ENCODE data around the gene FANCI. TPM values are rescaled to one million over a fixed set of nuclear protein-coding genes. Genes with fewer than 3 reads are reported as not detected.

FANCI gene
- total RNA-seq, 1 experiment from 2014 or later, result 112 TPM

- Histone ChIP-seq H3K4me2 (ENCODE audit: low read length) (no peak overlapping the region), H3K79me2 (ENCODE audit: insufficient read depth, low read length) (no peaks in the 10 kb centered on the region), H3K9me2 (ENCODE audit: insufficient read depth) (no peaks in the 10 kb centered on the region), H3K4me3 (replicated peaks in 1 of 2; ENCODE audit: low read depth in 1 of 2, low read length in 2 of 2) (no peak overlapping the region), H3K9me3 (ENCODE audit: control insufficient read depth in 1 of 2, insufficient read depth in 1 of 2, low read depth in 1 of 2, low read length in 2 of 2) (no peaks in the 10 kb centered on the region), H3K27me3 (ENCODE audit: insufficient read depth, low read length) (no peaks in the 10 kb centered on the region), H3K4me1 (ENCODE audit: control insufficient read depth in 1 of 2, insufficient read depth in 2 of 2, low read length in 2 of 2) (no peaks in the 10 kb centered on the region), H3K36me3 (ENCODE audit: control insufficient read depth in 1 of 2, insufficient read depth in 2 of 2, low read length in 2 of 2) (peaks cover 34 to 68% of the 10 kb centered on the region in 2 experiments), H3K9ac (ENCODE audit: low read length) (no peak overlapping the region), H3K27ac (ENCODE audit: low read depth, low read length) (no peak overlapping the region), H2AFZ (ENCODE audit: low read depth, low read length, poor library complexity, severe bottlenecking) (no peak overlapping the region), H4K20me1 (ENCODE audit: insufficient read depth) (no peaks in the 10 kb centered on the region)
- intact Hi-C loops (cut with micrococcal nuclease), result no loop called here
- ChIA-PET RAD21 (ENCODE audit: low non-redundant PET in 1 of 2, low total read pairs in 2 of 2, uncharacterized antibody in 2 of 2, unreplicated experiment in 2 of 2) (no interaction called here), CTCF (interaction anchor here (1.1 kb wide), 1 partner anchor 49 kb away, joined by 3 read pairs; no protein-coding TSS in a partner anchor), POLR2A (no interaction called here)
- DNase-seq (ENCODE audit: low read depth, low spot score) (no peak), ATAC-seq (no peak)
- TF ChIP-seq JUND (IDR thresholded peaks at IDR 0.05) (no peak), ZBTB33 (IDR thresholded peaks at IDR 0.05; ENCODE audit: extremely low read depth, insufficient replicate concordance, low read length) (no peak), SIN3A (IDR thresholded peaks at IDR 0.05; ENCODE audit: low read depth) (no peak), ZFX (IDR thresholded peaks at IDR 0.05) (no peak), CEBPB (IDR thresholded peaks at IDR 0.05; ENCODE audit: low read depth) (no peak), YY1 (IDR thresholded peaks at IDR 0.05; ENCODE audit: extremely low read depth, insufficient replicate concordance, low read depth, low read length) (no peak), EGR1 (IDR thresholded peaks at IDR 0.05; ENCODE audit: low read depth) (no peak), MAX (IDR thresholded peaks at IDR 0.05) (no peak), ZNF274 (IDR thresholded peaks at IDR 0.05; ENCODE audit: low read depth, low read length) (no peak)
- BruUV-seq (replicated peaks), result no TSS peak
These were observed 66.2 kb downstream of the FANCI start for GRCh38 chr15:89309993-89310392.
